HCT116 (cell line): ENCODE results near the gene SLA2. TPM values are rescaled to one million over a fixed set of nuclear protein-coding genes. Genes with fewer than 3 reads are reported as not detected.

Experiments used
- ATAC-seq: fragments of 200-7000 bp; cut with Tn5 transposase; 2 replicates; pipeline ENCODE4 v1.9.1; 2020; ENCODE audit warnings: mild to moderate bottlenecking, moderate library complexity
- BruUV-seq: library from RNA; stranded (reverse); fragments of 400-500 nt; replicated peaks from 2 replicates; lab custom pipeline; 2021; lab: Mats Ljungman, UMichigan
- CTCF ChIA-PET: fragments of 300-600 bp; sonication (Branson Sonifier 250); formaldehyde crosslinking; loops from one replicate; lab custom pipeline; 2021; ENCODE audit warnings: antibody characterized with exemption; lab: Charles Lee
- POLR2A ChIA-PET: fragments of 300-600, 350-600 bp; sonication (Branson Sonifier 250); formaldehyde crosslinking; loops from one replicate; lab custom pipeline; 2021; ENCODE audit warnings: antibody characterized with exemption; lab: Charles Lee
- RAD21 ChIA-PET, 2 experiments: fragments of 300-600 bp; sonication (Branson Sonifier 250); formaldehyde crosslinking; loops; one replicate each; lab custom pipeline; 2023; ENCODE audit warnings: low total read pairs in 2 of 2; ENCODE audit not compliant: uncharacterized antibody in 2 of 2, unreplicated experiment in 2 of 2, low non-redundant PET in 1 of 2; lab: Charles Lee
- DNase-seq: peaks from one replicate; pipeline ENCODE4 v3.0.0-alpha.2; 2010; ENCODE audit warnings: low read depth, low spot score
- H2AFZ ChIP-seq: fragments of 200-600 bp; shearing (Covaris generic), sonication (generic); 2 replicates; pipeline ENCODE4 v1.6.1; 2017; ENCODE audit warnings: low read depth, mixed run types, mixed read lengths, antibody characterized with exemption, low read length; ENCODE audit not compliant: poor library complexity, severe bottlenecking
- H3K27ac ChIP-seq: 2 replicates; pipeline ENCODE4 v1.5.1; 2012; ENCODE audit warnings: low read depth, low read length
- H3K27me3 ChIP-seq: fragments of 200-600 bp; sonication (generic); 2 replicates; pipeline ENCODE4 v1.6.1; 2016; ENCODE audit warnings: mixed run types, low read length, mixed read lengths; ENCODE audit not compliant: insufficient read depth
- H3K36me3 ChIP-seq, 2 experiments: fragments of 200-500 bp in 1 of 2; fragments of 200-600 bp in 1 of 2; sonication (Bioruptor generic) in 1 of 2; sonication (generic) in 1 of 2; 2 replicates each; pipeline versions ENCODE4 v1.5.1 to v1.6.1; 2014 to 2016; ENCODE audit warnings: low read length in 2 of 2, inconsistent platforms in 1 of 2, mixed read lengths in 1 of 2, mixed run types in 1 of 2; ENCODE audit not compliant: insufficient read depth in 2 of 2, control insufficient read depth in 1 of 2
- H3K4me1 ChIP-seq, 2 experiments: fragments of 200-600 bp in 1 of 2; sonication (generic) in 1 of 2; 2 replicates each; pipeline versions ENCODE4 v1.5.1 to v1.6.1; 2012 to 2017; ENCODE audit warnings: low read length in 2 of 2, inconsistent platforms in 1 of 2, mild to moderate bottlenecking in 1 of 2, mixed read lengths in 1 of 2, mixed run types in 1 of 2, moderate library complexity in 1 of 2; ENCODE audit not compliant: insufficient read depth in 2 of 2, control insufficient read depth in 1 of 2
- H3K4me2 ChIP-seq: fragments of 200-600 bp; sonication (generic); 2 replicates; pipeline ENCODE4 v1.6.1; 2017; ENCODE audit warnings: mixed run types, low read length, mixed read lengths
- H3K4me3 ChIP-seq, 2 experiments: fragments of 200-600 bp in 1 of 2; sonication (generic) in 1 of 2; replicated peaks in 1 of 2; 2 replicates each; pipeline ENCODE4 v1.5.1; 2011 to 2016; ENCODE audit warnings: low read length in 2 of 2, control low read depth in 1 of 2, low read depth in 1 of 2, mild to moderate bottlenecking in 1 of 2, mixed read lengths in 1 of 2, mixed run types in 1 of 2
- H3K79me2 ChIP-seq: fragments of 200-600 bp; sonication (generic); 2 replicates; pipeline ENCODE4 v1.6.1; 2017; ENCODE audit warnings: mild to moderate bottlenecking, mixed run types, low read length, moderate library complexity, mixed read lengths; ENCODE audit not compliant: insufficient read depth
- H3K9ac ChIP-seq: fragments of 200-600 bp; sonication (generic); 2 replicates; pipeline ENCODE4 v1.6.1; 2016; ENCODE audit warnings: low read length, mixed read lengths
- H3K9me2 ChIP-seq: fragments of 200-600 bp; sonication (generic), shearing (Covaris generic); 2 replicates; pipeline ENCODE4 v1.6.1; 2017; ENCODE audit warnings: mixed run types, mild to moderate bottlenecking, moderate library complexity; ENCODE audit not compliant: insufficient read depth
- H3K9me3 ChIP-seq, 2 experiments: fragments of 200-500 bp in 1 of 2; fragments of 200-600 bp in 1 of 2; sonication (Bioruptor generic) in 1 of 2; sonication (generic) in 1 of 2; 2 replicates each; pipeline ENCODE4 v1.6.1; 2014 to 2017; ENCODE audit warnings: low read length in 2 of 2, mixed read lengths in 2 of 2, inconsistent platforms in 1 of 2, low read depth in 1 of 2, mild to moderate bottlenecking in 1 of 2, mixed run types in 1 of 2, moderate library complexity in 1 of 2; ENCODE audit not compliant: control insufficient read depth in 1 of 2, insufficient read depth in 1 of 2
- H4K20me1 ChIP-seq: fragments of 200-600 bp; sonication (generic), shearing (Covaris generic); 2 replicates; pipeline ENCODE4 v1.6.1; 2017; ENCODE audit warnings: mixed run types, mild to moderate bottlenecking, moderate library complexity; ENCODE audit not compliant: insufficient read depth
- CEBPB ChIP-seq: IDR thresholded peaks from 2 replicates; pipeline ENCODE4 v1.6.1; 2012; ENCODE audit warnings: low read depth
- EGR1 ChIP-seq: IDR thresholded peaks from 2 replicates; pipeline ENCODE4 v1.6.1; 2012; ENCODE audit warnings: low read depth
- EZH2phosphoT487 ChIP-seq: fragments of 200-600 bp; IDR thresholded peaks from 2 replicates; pipeline ENCODE4 v1.6.1; 2018; ENCODE audit warnings: antibody characterized with exemption, borderline replicate concordance
- POLR2AphosphoS5 ChIP-seq: IDR thresholded peaks from 2 replicates; pipeline ENCODE4 v1.6.1; 2011; ENCODE audit warnings: mild to moderate bottlenecking, low read depth, low read length, moderate library complexity
- RAD21 ChIP-seq: IDR thresholded peaks from 2 replicates; pipeline ENCODE4 v1.6.1; 2012; ENCODE audit warnings: low read depth, mild to moderate bottlenecking
- REST ChIP-seq: IDR thresholded peaks from 2 replicates; pipeline ENCODE4 v1.6.1; 2012; ENCODE audit warnings: low read depth
- SIN3A ChIP-seq: IDR thresholded peaks from 2 replicates; pipeline ENCODE4 v1.6.1; 2012; ENCODE audit warnings: low read depth
- SP1 ChIP-seq: IDR thresholded peaks from 2 replicates; pipeline ENCODE4 v1.6.1; 2012; ENCODE audit warnings: low read depth
- intact Hi-C: fragments of 100-400 bp; cut with micrococcal nuclease; formaldehyde crosslinking; loops from 2 replicates; pipeline ENCODE4 v1.10.0; 2022
- total RNA-seq: library from RNA; stranded (reverse); gene quantifications from one replicate; pipeline ENCODE4 v1.2.1, GENCODE V29; 2021; ENCODE audit not compliant: unreplicated experiment
- TF ChIP-seq, protein P1 (sequence below): IDR thresholded peaks from 2 replicates; pipeline ENCODE4 v1.6.1; 2011; ENCODE audit warnings: mild to moderate bottlenecking, low read length, moderate library complexity; ENCODE audit not compliant: insufficient replicate concordance; ENCODE audit errors: extremely low read depth

The SLA2 gene
- total RNA-seq, 1 experiment from 2014 or later, result 0.12 TPM

DNA sequence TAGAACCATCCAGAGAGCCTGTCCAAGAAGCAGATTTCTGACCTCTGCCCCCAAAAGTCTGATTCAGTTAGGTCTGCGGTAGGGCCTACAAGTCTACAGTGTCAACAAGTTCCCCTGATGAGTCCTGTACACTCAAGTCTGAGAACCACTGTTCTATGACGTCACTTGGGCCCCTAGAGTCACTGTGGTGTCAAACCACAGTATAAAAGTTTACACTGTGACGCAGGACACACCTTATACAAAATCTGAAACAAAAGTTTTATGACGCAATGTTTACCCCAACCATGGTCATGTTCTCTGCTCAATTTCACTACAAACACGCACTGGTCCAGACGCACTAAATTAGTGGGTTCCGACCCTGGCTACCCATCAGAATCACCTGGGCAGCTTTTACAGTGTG lies 17.9 kb downstream of the SLA2 start:
- RAD21 ChIA-PET, result no interaction called here
- H3K4me2 ChIP-seq, result no peak overlapping the region
- POLR2A ChIA-PET, result no interaction called here
- H2AFZ ChIP-seq, result no peak overlapping the region
- no peak overlapping the region for H3K9ac ChIP-seq
- H4K20me1 ChIP-seq, result no peaks in the 10 kb centered on the region
- TF ChIP-seq SIN3A (no peak), EGR1 (no peak), CEBPB (no peak), EZH2phosphoT487 (no peak), RAD21 (no peak), SP1 (no peak), REST (no peak), POLR2AphosphoS5 (no peak)
- TF ChIP-seq, protein P1, sequence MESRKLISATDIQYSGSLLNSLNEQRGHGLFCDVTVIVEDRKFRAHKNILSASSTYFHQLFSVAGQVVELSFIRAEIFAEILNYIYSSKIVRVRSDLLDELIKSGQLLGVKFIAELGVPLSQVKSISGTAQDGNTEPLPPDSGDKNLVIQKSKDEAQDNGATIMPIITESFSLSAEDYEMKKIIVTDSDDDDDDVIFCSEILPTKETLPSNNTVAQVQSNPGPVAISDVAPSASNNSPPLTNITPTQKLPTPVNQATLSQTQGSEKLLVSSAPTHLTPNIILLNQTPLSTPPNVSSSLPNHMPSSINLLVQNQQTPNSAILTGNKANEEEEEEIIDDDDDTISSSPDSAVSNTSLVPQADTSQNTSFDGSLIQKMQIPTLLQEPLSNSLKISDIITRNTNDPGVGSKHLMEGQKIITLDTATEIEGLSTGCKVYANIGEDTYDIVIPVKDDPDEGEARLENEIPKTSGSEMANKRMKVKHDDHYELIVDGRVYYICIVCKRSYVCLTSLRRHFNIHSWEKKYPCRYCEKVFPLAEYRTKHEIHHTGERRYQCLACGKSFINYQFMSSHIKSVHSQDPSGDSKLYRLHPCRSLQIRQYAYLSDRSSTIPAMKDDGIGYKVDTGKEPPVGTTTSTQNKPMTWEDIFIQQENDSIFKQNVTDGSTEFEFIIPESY, result no peak
- intact Hi-C loops, result no loop called here
- ATAC-seq, result no peak
- no peak for DNase-seq
- no peaks in the 10 kb centered on the region for H3K9me3 ChIP-seq
- H3K27ac ChIP-seq, result no peak overlapping the region
- no peaks in the 10 kb centered on the region for H3K36me3 ChIP-seq
- no peaks in the 10 kb centered on the region for H3K79me2 ChIP-seq
- H3K27me3 ChIP-seq, result no peaks in the 10 kb centered on the region
- no peak overlapping the region for H3K4me3 ChIP-seq
- peaks cover 2 to 7% of the 10 kb centered on the region in 2 experiments; a peak in 1 of 4 replicates for H3K4me1 ChIP-seq
- CTCF ChIA-PET, result no interaction called here
- H3K9me2 ChIP-seq, result no peaks in the 10 kb centered on the region
- BruUV-seq, result no TSS peak
